ENCODE results near the gene SEMA4F. TPM values are rescaled to one million over a fixed set of nuclear protein-coding genes. Genes with fewer than 3 reads are reported as not detected.

SEMA4F gene
- total RNA-seq, 2 experiments from 2014 or later: 6.8 to 7.3 TPM

DNA sequence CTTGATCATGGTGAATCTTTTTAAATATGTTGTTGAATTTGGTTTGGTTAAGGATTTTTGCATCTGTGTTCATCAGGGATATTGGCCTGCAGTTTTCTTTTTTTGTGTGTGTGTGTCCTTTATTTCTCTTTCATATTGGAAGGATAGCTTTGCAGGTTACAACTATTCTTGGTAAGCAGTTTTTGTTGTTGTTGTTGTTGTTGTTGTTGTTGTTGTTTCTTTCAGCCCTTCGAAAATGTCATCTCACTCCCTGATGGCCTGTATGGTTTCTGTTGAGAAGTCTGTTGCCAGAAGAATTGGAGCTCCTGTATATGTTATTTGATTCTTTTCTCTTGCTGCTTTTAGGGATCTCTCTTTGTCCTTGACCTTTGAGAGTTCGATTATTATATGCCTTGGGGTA lies 74.8 kb downstream of the SEMA4F start:
- CTCF ChIA-PET: no interaction called here

GRCh38 chr2:74730530-74730929 lies 76.5 kb downstream of the SEMA4F start:
- no peak overlapping the region for H3K27ac Mint-ChIP-seq
- Histone ChIP-seq H3K27me3 (ENCODE audit: control insufficient read depth in 1 of 2, insufficient read depth in 2 of 2, low read length in 2 of 2) (no peaks in the 10 kb centered on the region), H3K4me1 (ENCODE audit: insufficient read depth, low read length) (no peaks in the 10 kb centered on the region), H3K36me3 (ENCODE audit: insufficient read depth, low read length) (no peaks in the 10 kb centered on the region), H3K4me3 (ENCODE audit: low read length) (no peak overlapping the region), H3K9me3 (ENCODE audit: control insufficient read depth in 1 of 2, insufficient read depth in 1 of 2, low read length in 2 of 2) (no peaks in the 10 kb centered on the region), H3K27ac (ENCODE audit: low read depth in 1 of 2, low read length in 2 of 2) (no peak overlapping the region)
- no peaks in the 10 kb centered on the region for H3K9me3 Mint-ChIP-seq
- peaks cover 28% of the 10 kb centered on the region for H3K27me3 Mint-ChIP-seq
- ChIA-PET CTCF (no interaction called here), POLR2A (no interaction called here)
- DNase-seq (no peak), ATAC-seq (ENCODE audit: poor library complexity) (no peak)
- no peaks in the 10 kb centered on the region for H3K36me3 Mint-ChIP-seq (ENCODE audit: low read depth)
- TF ChIP-seq, protein P1, sequence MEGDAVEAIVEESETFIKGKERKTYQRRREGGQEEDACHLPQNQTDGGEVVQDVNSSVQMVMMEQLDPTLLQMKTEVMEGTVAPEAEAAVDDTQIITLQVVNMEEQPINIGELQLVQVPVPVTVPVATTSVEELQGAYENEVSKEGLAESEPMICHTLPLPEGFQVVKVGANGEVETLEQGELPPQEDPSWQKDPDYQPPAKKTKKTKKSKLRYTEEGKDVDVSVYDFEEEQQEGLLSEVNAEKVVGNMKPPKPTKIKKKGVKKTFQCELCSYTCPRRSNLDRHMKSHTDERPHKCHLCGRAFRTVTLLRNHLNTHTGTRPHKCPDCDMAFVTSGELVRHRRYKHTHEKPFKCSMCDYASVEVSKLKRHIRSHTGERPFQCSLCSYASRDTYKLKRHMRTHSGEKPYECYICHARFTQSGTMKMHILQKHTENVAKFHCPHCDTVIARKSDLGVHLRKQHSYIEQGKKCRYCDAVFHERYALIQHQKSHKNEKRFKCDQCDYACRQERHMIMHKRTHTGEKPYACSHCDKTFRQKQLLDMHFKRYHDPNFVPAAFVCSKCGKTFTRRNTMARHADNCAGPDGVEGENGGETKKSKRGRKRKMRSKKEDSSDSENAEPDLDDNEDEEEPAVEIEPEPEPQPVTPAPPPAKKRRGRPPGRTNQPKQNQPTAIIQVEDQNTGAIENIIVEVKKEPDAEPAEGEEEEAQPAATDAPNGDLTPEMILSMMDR (IDR thresholded peaks at IDR 0.05): no peak
- intact Hi-C loops (cut with DNase I, micrococcal nuclease): no loop called here
- no peak overlapping the region for H3K4me3 Mint-ChIP-seq
- H3K4me1 Mint-ChIP-seq (ENCODE audit: low read depth): no peaks in the 10 kb centered on the region

More for the DNA sequence above, 74.8 kb downstream of the SEMA4F start:
- no peaks in the 10 kb centered on the region for H3K9me3 ChIP-seq (ENCODE audit: control insufficient read depth in 1 of 2, insufficient read depth in 1 of 2, low read length in 2 of 2)
- peaks cover 16% of the 10 kb centered on the region for H3K27me3 Mint-ChIP-seq
- H3K4me1 Mint-ChIP-seq (ENCODE audit: low read depth): no peaks in the 10 kb centered on the region
- no peaks in the 10 kb centered on the region for H3K36me3 ChIP-seq (ENCODE audit: insufficient read depth, low read length)
- no peak overlapping the region for H3K4me3 Mint-ChIP-seq
- POLR2A ChIA-PET: no interaction called here
- H3K27ac ChIP-seq (ENCODE audit: low read depth in 1 of 2, low read length in 2 of 2): no peak overlapping the region
- intact Hi-C loops (cut with DNase I, micrococcal nuclease): no loop called here
- ATAC-seq (ENCODE audit: poor library complexity): no peak
- H3K9me3 Mint-ChIP-seq: no peaks in the 10 kb centered on the region
- H3K4me1 ChIP-seq (ENCODE audit: insufficient read depth, low read length): no peaks in the 10 kb centered on the region
- no peaks in the 10 kb centered on the region for H3K36me3 Mint-ChIP-seq (ENCODE audit: low read depth)
- H3K4me3 ChIP-seq (ENCODE audit: low read length): no peak overlapping the region
- no peaks in the 10 kb centered on the region for H3K27me3 ChIP-seq (ENCODE audit: control insufficient read depth in 1 of 2, insufficient read depth in 2 of 2, low read length in 2 of 2)
- no peak overlapping the region for H3K27ac Mint-ChIP-seq
- DNase-seq: no peak
- TF ChIP-seq, protein P1 (IDR thresholded peaks at IDR 0.05): no peak

Other genes starting within 250 kb of the SEMA4F start
- gene C2orf81, start 232.6 kb upstream of the SEMA4F start, total RNA-seq: 1 to 10 TPM; 2.9 to 3.4 TPM
- 10 to 100 TPM; 21.7 to 25.1 TPM for gene WDR54, start 232.5 kb upstream of the SEMA4F start, total RNA-seq
- gene RTKN, start 212.3 kb upstream of the SEMA4F start, total RNA-seq: under 1 TPM; 0.20 to 0.27 TPM
- gene INO80B, start 199.2 kb upstream of the SEMA4F start, total RNA-seq: 10 to 100 TPM; 41.3 to 41.8 TPM
- gene WBP1, start 195.8 kb upstream of the SEMA4F start, total RNA-seq: 10 to 100 TPM; 79.1 to 80.5 TPM
- gene MOGS, start 188.9 kb upstream of the SEMA4F start, total RNA-seq: 10 to 100 TPM; 47.6 to 48.6 TPM
- gene MRPL53, start 181.6 kb upstream of the SEMA4F start, total RNA-seq: 10 to 100 TPM; 39.5 to 44.3 TPM
- gene CCDC142, start 171.2 kb upstream of the SEMA4F start, total RNA-seq: 10 to 100 TPM; 10.2 to 12.4 TPM
- 10 to 100 TPM; 20.6 to 26.1 TPM for gene TTC31, start 171.2 kb upstream of the SEMA4F start, total RNA-seq
- not detected for gene LBX2, start 154.6 kb upstream of the SEMA4F start, total RNA-seq
- 10 to 100 TPM; 11.6 to 13.8 TPM for gene PCGF1, start 146.6 kb upstream of the SEMA4F start, total RNA-seq
- gene TLX2, start 139.8 kb upstream of the SEMA4F start, total RNA-seq: under 1 TPM; 0.14 to 0.30 TPM
- under 1 TPM in 1 of 2 experiments, not detected in 1; 0.22 TPM for gene DQX1, start 128.0 kb upstream of the SEMA4F start, total RNA-seq
- gene AUP1, start 124.5 kb upstream of the SEMA4F start, total RNA-seq: 100 to 1,000 TPM; 162 to 170 TPM
- 10 to 100 TPM; 15.3 to 16.0 TPM for gene HTRA2, start 124.3 kb upstream of the SEMA4F start, total RNA-seq
- gene LOXL3, start 100.3 kb upstream of the SEMA4F start, total RNA-seq: under 1 TPM in 1 of 2 experiments, not detected in 1; 0.25 TPM
- gene DOK1, start 99.5 kb upstream of the SEMA4F start, total RNA-seq: 1 to 10 TPM; 3.4 to 6.0 TPM
- not detected for gene M1AP, start 5.9 kb upstream of the SEMA4F start, total RNA-seq
- 1 to 10 TPM; 7.7 to 8.9 TPM for gene HK2, start 179.9 kb downstream of the SEMA4F start, total RNA-seq

Measured in CD4-positive, alpha-beta T cell (primary cell).